Measurements from ENCODE around the gene NPAS3.

- TF ChIP-seq CTCF (IDR thresholded peaks at IDR 0.05) (no peak), ZFX (IDR thresholded peaks at IDR 0.05; ENCODE audit: borderline replicate concordance) (no peak)
Observed at GRCh38 chr14:33555710-33556350, 617.2 kb downstream of the NPAS3 start.

All from 22Rv1 (cell line).